A673 (cell line): ENCODE data around the gene PAX5.

Source experiments
- EZH2 ChIP-seq: fragments of 200-600 bp; sonication (generic); IDR thresholded peaks from 2 replicates; pipeline ENCODE4 v1.6.1; 2017; ENCODE audit warnings: borderline replicate concordance, low read depth, mild to moderate bottlenecking, mixed read lengths, antibody characterized with exemption, low read length; ENCODE audit not compliant: poor library complexity, severe bottlenecking
- TF ChIP-seq, protein P1 (sequence below): fragments of 300-800, 200-600 bp; sonication (generic); conservative IDR thresholded peaks from 2 replicates; pipeline ENCODE4 v1.5.1; 2017; ENCODE audit warnings: low read depth, mild to moderate bottlenecking, antibody characterized with exemption, low read length, moderate library complexity, mixed read lengths

DNA sequence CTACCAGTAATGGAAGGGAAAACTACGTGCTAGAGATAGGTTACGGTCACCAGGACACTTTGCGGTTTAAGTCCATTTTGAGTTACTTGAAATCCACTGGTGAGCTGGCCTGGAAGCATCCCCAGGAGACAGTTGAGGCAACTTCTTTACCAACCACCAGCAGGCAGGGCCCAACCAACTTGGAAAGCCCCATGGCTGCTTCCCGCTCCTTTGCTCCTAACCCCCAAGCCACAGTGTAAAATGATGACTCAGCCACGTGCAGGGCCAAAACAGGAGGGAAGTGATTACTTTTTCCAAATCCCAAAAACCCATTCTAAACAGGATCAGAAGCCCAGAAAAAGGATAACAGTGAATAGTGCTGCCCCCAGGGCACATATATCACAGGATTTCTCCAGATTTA lies 87.4 kb downstream of the PAX5 start:
- TF ChIP-seq, protein P1, sequence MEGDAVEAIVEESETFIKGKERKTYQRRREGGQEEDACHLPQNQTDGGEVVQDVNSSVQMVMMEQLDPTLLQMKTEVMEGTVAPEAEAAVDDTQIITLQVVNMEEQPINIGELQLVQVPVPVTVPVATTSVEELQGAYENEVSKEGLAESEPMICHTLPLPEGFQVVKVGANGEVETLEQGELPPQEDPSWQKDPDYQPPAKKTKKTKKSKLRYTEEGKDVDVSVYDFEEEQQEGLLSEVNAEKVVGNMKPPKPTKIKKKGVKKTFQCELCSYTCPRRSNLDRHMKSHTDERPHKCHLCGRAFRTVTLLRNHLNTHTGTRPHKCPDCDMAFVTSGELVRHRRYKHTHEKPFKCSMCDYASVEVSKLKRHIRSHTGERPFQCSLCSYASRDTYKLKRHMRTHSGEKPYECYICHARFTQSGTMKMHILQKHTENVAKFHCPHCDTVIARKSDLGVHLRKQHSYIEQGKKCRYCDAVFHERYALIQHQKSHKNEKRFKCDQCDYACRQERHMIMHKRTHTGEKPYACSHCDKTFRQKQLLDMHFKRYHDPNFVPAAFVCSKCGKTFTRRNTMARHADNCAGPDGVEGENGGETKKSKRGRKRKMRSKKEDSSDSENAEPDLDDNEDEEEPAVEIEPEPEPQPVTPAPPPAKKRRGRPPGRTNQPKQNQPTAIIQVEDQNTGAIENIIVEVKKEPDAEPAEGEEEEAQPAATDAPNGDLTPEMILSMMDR: no peak
- TF ChIP-seq EZH2: no peak
